HG02938 (cell line): Measurements from ENCODE around the gene ANKRD28.
"Not testable (repeated sequence)": the region's sequence is repeated elsewhere in the genome, so short reads cannot be mapped to it uniquely, and the experiment has no call there.

Experiments
- ATAC-seq: cut with Tn5 transposase; IDR thresholded peaks from one replicate; pipeline ENCODE4 v1.9.1; 2021; ENCODE audit warnings: mild to moderate bottlenecking, moderate library complexity; ENCODE audit not compliant: unreplicated experiment

Gene ANKRD28

GRCh38 chr3:15638891-15639262, 158.9 kb downstream of the ANKRD28 start:
- ATAC-seq = no peak

GRCh38 chr3:15638193-15638890, 159.4 kb downstream of the ANKRD28 start:
- no peak for ATAC-seq

GRCh38 chr3:15637131-15637951, 160.4 kb downstream of the ANKRD28 start:
- ATAC-seq = no peak

GRCh38 chr3:15636028-15636709, 161.6 kb downstream of the ANKRD28 start:
- ATAC-seq = no peak

DNA sequence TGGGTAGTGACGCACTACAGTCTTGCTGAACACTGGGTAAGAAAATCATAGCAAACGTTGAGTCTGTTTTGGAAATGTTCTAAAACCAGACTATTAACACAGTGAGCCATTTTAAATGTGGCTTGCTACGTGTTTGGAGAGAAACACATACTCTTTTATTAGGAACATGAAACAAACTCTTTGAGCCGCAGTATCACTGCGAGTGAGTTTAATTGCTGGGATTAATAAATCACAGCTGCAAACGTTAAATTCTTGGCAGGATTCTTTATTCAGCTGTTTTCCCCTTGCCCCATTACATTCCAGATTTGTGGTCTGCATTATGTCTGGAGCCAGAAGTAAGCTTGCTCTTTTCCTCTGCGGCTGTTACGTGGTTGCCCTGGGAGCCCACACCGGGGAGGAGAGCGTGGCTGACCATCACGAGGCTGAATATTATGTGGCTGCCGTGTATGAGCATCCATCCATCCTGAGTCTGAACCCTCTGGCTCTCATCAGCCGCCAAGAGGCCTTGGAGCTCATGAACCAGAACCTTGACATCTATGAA, 162.6 kb downstream of the ANKRD28 start:
- no peak for ATAC-seq

DNA sequence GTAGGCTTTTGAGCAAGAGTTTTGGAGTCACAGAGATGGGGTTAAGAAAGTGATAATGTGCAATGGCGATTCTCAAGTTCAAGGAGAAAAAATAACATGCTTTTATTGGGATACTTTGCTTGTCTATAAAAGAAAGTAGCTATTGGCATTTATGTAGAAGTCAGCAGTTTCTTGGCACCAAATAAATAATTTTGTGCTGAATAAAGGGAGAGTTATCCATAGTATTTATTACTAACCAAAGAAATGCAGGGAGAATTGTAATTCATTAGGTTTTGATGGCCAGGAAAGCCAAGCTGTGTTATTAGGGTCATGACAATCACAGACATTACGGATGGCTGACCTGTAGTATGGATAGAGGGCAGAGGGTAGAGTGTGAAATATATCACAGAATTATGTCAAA, 163.1 kb downstream of the ANKRD28 start:
- no peak for ATAC-seq

DNA sequence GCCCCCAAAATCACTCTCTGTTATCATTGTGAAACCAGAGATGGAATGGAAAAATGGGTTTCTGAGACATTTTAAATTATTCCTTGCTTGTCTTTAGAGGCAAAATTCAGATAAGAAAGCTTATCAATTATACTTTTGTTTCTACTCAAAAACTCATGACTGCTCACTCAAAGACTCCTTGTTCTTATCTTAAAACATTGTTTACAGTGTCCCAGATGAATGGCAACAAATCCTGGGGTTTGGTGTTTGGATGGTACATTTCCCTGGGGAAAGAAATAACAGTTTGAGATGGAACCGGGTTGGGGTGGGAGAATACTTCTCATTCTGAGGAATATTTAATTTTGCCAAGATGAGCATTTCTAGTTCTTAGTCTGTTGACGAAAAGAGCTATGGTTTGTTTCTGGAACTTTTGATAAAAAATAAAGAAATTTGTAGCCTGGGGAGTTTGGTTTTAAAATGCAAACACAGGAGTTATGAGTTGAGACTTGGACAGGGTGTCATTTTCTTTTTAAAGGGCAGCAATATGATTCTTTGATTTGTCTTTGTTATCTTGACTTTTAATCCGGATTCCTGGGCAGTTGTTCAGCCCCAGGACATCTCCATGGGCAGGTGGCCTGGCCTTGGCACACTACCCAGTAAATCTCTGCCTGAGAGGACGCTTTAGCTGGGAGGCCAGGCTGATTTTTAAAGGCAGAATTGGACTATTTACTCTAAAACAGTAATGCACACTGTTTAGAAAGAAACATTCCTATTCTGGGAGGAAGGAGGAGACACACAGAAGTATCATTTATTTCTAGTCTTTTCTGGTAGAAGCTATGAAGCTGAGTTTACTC, 163.8 kb downstream of the ANKRD28 start:
- ATAC-seq = no peak

DNA sequence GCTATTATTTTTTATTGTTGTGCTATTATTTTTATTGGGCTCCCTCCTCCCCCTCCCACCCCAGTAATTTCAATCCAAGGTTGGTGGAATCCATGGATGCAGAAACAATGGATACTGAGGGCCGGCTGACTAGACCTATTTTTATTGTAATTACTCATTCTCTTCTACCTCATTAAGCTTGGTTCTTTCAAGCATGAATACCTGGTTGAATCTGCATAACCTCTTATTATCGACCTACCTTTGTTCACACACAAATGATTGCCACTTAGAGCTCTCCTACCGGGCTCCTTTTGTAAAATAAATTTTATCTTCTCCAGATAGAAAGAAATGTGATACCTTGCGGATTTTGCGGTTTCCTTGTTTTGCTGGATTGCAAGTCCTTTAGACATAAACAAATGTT, 164.6 kb downstream of the ANKRD28 start:
- no peak for ATAC-seq

GRCh38 chr3:15632212-15632580, 165.6 kb downstream of the ANKRD28 start:
- ATAC-seq = no peak

DNA sequence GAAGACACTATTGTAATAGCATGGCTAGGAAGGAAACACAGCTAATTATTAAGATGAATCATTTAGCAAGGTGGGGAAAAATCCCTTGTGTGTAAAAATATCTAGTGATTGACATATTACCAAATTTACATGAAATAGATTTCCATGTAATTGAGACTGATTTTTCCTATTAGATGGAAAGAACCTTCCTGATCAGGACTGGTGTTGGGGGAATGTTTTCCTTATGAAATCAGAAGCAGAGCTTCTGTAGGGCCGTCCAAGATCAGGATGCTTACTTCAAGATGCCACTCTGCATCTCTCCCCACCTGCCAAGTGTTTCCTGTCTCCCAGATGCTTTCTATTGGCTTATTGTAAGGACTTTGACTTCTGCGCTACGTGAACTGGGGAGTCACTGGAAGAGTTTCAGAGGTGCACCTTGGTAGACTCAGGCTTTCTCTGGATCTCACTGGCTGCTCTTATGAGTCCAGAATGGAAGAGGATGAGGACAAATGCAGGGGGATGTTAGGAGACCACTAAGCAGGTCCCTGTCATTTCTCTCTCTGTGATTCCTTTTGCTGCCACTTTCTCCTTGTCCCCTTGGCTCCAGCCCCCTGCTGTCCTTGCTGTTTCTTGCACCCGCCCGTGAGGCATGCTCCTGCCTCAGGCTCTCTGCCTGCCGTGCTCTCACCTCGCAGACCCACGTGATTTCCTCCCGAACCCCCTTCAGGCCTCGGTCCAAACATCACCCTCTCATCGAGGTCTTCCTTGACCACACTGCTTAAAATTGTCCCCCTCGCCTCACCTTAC, 166.2 kb downstream of the ANKRD28 start:
- no peak for ATAC-seq

DNA sequence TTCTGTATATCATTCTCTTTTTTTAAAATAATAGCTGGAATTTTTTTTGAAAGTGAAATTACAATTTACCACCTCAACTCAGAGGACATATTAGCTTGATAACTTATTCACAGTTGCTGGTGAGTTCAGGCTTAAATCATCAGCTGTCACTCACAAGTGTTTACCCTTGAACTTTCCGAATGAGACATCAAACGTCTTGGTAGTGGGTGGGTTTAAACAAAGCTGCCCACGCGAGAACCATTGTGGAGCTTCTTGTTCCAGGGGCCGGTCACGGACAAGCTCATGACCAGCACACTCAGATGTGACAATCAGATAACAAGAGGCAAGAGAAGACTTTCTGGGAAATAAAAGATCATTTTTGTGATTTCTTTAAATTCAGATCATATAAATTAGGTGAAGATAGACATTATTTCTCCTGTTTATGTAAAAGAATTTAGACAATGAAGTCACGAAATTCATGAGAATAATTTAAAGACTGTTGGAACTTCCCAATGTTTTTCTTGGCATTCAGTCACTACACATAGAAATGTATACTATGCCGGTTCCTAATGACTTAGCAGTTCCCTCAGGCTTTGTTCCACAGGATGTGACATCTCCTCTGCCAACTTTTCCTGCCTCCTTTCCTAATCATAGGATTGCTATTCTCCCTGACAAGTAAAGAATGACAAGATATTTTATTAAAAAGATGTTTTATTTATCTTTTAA, 167.0 kb downstream of the ANKRD28 start:
- peak; percentile 46 for ATAC-seq

- peak; percentile 93 for ATAC-seq
Observed at GRCh38 chr3:15629860-15630597, 167.8 kb downstream of the ANKRD28 start.

DNA sequence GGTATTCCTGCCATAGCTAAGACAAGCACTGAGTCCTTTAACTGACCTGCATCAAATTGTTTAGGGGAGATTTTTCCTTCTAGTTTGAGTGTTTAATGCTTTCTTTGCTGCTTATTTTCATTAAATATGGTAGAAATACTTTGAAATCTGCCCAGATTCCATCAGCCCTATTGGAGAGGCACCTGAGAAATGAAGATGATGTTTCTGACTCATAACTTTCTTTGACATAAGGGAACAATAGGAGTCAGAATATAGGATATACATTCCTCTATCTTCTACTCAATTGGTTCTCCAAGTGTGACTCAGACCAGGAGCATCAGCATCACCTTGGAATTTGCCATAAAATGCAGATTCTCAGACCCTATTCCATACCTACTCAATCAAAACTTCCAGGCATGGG, 168.8 kb downstream of the ANKRD28 start:
- no peak for ATAC-seq

GRCh38 chr3:15623535-15624440, 174.0 kb downstream of the ANKRD28 start:
- no peak for ATAC-seq

GRCh38 chr3:15619659-15620464, 177.9 kb downstream of the ANKRD28 start:
- ATAC-seq = not testable (repeated sequence)
